GM12801 (cell line): ENCODE data around the gene TMEM131L.

Source experiments
- CTCF ChIP-seq: IDR thresholded peaks from one replicate; pipeline ENCODE4 v1.5.1; 2011; ENCODE audit warnings: control low read depth; ENCODE audit not compliant: insufficient read length; ENCODE audit errors: extremely low read depth

TMEM131L gene

GRCh38 chr4:153579410-153579809 is 113.2 kb downstream of the TMEM131L start:
- TF ChIP-seq CTCF = no peak

GRCh38 chr4:153579872-153580271 is 113.7 kb downstream of the TMEM131L start:
- TF ChIP-seq CTCF = no peak

- TF ChIP-seq CTCF = no peak
Measured at GRCh38 chr4:153582954-153583702, 117.0 kb downstream of the TMEM131L start.

- TF ChIP-seq CTCF = no peak
Measured at GRCh38 chr4:153585026-153585425, 118.9 kb downstream of the TMEM131L start.

GRCh38 chr4:153589703-153590595 is 123.8 kb downstream of the TMEM131L start:
- TF ChIP-seq CTCF = no peak

- no peak for TF ChIP-seq CTCF
Measured at GRCh38 chr4:153591441-153591840, 125.3 kb downstream of the TMEM131L start.

- TF ChIP-seq CTCF = no peak
Measured at GRCh38 chr4:153592064-153592463, 125.9 kb downstream of the TMEM131L start.
